ENCODE results near the gene DNASE1L3. TPM values are rescaled to one million over a fixed set of nuclear protein-coding genes. Genes with fewer than 3 reads are reported as not detected.
"Not testable (repeated sequence)": the region's sequence is repeated elsewhere in the genome, so short reads cannot be mapped to it uniquely, and the experiment has no call there.

The DNASE1L3 gene
- total RNA-seq, 2 donors from 2014 or later, result not detected

DNA sequence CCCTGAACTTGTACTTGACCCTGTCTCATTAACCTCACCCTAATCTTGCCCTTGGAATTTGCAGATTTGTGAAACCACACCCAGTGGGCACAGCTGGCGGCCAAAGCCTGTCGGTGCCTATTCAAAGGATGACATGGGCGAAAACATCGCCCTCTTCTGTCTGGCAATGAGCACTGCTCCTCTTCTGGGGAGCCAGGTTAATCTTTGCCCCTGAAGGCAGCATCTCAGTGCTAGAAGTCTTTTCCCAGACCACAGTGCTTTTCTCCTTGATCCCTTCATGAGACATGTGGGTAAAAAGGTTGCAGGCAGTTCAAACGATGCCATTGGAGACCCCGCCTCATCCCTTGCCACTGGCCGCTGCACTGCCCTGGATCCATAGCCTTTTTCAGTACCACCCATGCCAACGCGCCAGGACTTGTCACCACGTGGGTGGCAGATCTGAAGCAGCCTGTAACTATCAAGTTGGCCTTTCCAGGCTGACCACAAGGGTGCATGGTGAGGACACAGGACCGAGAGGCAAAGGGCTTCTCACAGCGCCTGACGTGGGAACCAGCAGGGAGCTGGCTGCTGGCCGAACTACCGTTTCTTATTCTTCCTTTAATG, 6.5 kb upstream of the DNASE1L3 start:
- H3K36me3 Mint-ChIP-seq (ENCODE audit: low read depth), result no peaks in the 10 kb centered on the region
- H3K9me3 Mint-ChIP-seq, result no peaks in the 10 kb centered on the region
- H3K4me1 Mint-ChIP-seq, result peaks cover 8% of the 10 kb centered on the region
- no peak overlapping the region for H3K27ac Mint-ChIP-seq
- no peak overlapping the region for H3K4me3 Mint-ChIP-seq
- no peaks in the 10 kb centered on the region for H3K27me3 Mint-ChIP-seq
- no peak for ATAC-seq (replicated peaks)

DNA sequence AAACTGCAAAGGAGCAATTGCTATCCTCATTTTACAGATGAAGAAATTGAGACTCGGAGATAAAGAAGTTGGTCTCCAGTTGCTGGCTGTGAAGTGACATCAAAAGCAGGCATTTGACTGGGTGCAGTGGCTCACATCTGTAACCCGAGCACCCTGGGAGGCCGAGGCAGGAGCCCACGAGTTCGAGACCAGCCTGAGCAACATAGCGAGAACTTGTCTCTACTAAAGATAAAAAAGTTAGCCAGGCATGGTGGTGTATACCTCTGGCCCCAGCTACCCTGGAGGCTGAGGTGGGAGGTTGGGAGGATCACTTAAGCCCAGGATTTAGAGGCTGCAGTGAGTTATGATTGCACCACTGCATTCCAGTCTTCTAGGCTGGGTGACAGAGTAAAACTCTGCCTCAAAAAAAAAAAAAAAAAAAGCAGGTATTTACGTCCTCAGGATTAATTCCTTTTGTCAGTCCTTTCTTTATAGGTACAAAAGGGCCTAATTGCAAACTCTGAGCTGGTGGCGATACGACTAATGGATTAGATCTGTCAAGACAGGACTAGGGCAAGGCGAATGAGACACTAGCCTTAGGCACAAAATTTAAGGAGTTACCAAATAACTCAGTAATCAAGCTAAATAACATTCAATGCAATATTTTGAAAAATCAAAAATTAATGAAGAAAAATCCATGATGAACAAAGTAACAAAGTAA, 5.9 kb upstream of the DNASE1L3 start:
- Mint-ChIP-seq H3K4me1 (peaks cover 8% of the 10 kb centered on the region), H3K9me3 (no peaks in the 10 kb centered on the region)
- ATAC-seq (replicated peaks), result no peak

DNA sequence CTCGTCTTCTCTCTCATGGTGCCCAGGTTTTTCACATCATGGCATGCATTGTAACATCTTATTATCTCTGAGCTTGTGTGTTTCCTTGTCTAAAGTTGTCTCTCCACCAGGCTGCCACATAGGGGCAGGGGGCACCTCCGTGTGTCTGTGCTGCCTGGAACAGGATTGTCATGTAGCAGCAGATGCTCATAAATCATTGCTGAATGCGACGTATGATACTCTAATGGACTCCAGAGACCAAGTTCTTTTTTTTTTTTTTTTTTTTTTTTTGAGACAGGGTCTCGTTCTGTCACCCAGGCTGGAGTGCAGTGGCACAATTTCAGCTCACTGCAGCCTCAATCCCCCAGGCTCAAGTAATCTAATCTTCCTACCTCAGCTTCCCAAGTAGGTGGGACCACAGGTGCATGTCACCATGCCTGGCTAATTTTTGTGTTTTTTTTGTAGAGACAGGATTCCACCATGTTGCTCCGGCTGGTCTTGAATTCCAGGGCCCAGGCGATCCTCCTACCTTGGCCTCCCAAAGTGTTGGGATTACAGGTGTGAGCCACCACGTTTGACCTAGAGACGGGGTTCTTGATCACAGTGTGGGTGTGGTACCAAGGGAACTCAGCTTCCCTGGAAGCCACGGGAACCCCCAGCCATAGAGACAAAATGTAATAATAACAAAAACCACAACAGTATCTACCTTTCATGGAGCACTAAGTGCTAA, 4.7 kb upstream of the DNASE1L3 start:
- Mint-ChIP-seq H3K9me3 (no peaks in the 10 kb centered on the region), H3K27ac (peak overlapping the region; percentile 71), H3K27me3 (peaks cover 4% of the 10 kb centered on the region), H3K4me1 (peaks cover 8% of the 10 kb centered on the region), H3K4me3 (peak overlapping the region; percentile 27), H3K36me3 (ENCODE audit: low read depth) (no peaks in the 10 kb centered on the region)
- no peak for ATAC-seq (replicated peaks)

More for the DNA sequence above, 5.9 kb upstream of the DNASE1L3 start:
- H3K4me3 Mint-ChIP-seq, result no peak overlapping the region
- no peaks in the 10 kb centered on the region for H3K36me3 Mint-ChIP-seq (ENCODE audit: low read depth)
- no peak overlapping the region for H3K27ac Mint-ChIP-seq
- H3K27me3 Mint-ChIP-seq, result no peaks in the 10 kb centered on the region

- H3K36me3 Mint-ChIP-seq (ENCODE audit: low read depth), result no peaks in the 10 kb centered on the region
- peaks cover 8% of the 10 kb centered on the region for H3K27me3 Mint-ChIP-seq
- ATAC-seq (replicated peaks), result peak; percentile 98
- H3K4me1 Mint-ChIP-seq, result peaks cover 8% of the 10 kb centered on the region
- H3K27ac Mint-ChIP-seq, result peak overlapping the region; percentile 71
- H3K9me3 Mint-ChIP-seq, result no peaks in the 10 kb centered on the region
- peak overlapping the region; percentile 27 for H3K4me3 Mint-ChIP-seq
Observed at GRCh38 chr3:58214484-58215316, 3.9 kb upstream of the DNASE1L3 start.

- Mint-ChIP-seq H3K4me1 (peaks cover 4% of the 10 kb centered on the region), H3K36me3 (ENCODE audit: low read depth) (no peaks in the 10 kb centered on the region), H3K4me3 (no peak overlapping the region), H3K27me3 (peaks cover 15% of the 10 kb centered on the region), H3K9me3 (no peaks in the 10 kb centered on the region), H3K27ac (peak overlapping the region; percentile 32)
- no peak for ATAC-seq (replicated peaks)
Observed at GRCh38 chr3:58209933-58210332, 839 bp downstream of the DNASE1L3 start.

- no peak overlapping the region for H3K4me3 Mint-ChIP-seq
- H3K36me3 Mint-ChIP-seq (ENCODE audit: low read depth), result no peaks in the 10 kb centered on the region
- no peaks in the 10 kb centered on the region for H3K9me3 Mint-ChIP-seq
- H3K27me3 Mint-ChIP-seq, result peaks cover 19% of the 10 kb centered on the region
- no peaks in the 10 kb centered on the region for H3K4me1 Mint-ChIP-seq
- no peak for ATAC-seq (replicated peaks)
- H3K27ac Mint-ChIP-seq, result peak overlapping the region; percentile 42
Observed at GRCh38 chr3:58207954-58208353, 2.8 kb downstream of the DNASE1L3 start.

DNA sequence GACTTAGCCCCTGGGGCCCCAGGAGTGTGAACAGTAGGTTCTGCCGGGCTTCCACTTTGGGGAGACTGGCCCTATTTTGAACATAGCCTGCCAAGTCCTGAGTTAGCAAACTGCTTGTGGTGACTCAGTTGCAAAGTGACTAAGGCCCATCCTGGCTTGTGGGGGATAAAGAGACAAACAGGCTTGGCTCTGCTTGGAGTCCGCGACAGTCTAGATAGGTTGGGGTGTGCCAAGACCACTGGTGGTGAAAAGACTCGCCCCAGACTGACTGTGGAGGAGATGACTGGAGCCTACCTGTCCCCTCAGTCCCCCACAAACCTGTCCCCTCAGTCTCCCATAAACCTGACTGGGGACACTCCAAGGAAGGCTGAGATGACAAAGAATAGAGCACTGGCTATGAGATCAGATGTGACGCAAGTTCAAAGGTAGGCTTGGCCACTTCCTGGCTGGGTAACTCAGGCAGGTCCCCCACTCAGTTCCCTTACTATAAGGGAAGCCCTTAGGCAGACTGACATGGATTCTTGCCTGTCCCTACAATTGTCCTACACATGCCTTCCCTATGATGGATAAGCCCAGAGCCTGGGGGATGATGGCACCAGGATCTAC, 4.3 kb downstream of the DNASE1L3 start:
- no peaks in the 10 kb centered on the region for H3K4me1 Mint-ChIP-seq
- no peaks in the 10 kb centered on the region for H3K36me3 Mint-ChIP-seq (ENCODE audit: low read depth)
- H3K4me3 Mint-ChIP-seq, result no peak overlapping the region
- peak overlapping the region; percentile 43 for H3K27ac Mint-ChIP-seq
- H3K27me3 Mint-ChIP-seq, result peaks cover 22% of the 10 kb centered on the region
- H3K9me3 Mint-ChIP-seq, result no peaks in the 10 kb centered on the region
- peak; percentile 98 for ATAC-seq (replicated peaks)

DNA sequence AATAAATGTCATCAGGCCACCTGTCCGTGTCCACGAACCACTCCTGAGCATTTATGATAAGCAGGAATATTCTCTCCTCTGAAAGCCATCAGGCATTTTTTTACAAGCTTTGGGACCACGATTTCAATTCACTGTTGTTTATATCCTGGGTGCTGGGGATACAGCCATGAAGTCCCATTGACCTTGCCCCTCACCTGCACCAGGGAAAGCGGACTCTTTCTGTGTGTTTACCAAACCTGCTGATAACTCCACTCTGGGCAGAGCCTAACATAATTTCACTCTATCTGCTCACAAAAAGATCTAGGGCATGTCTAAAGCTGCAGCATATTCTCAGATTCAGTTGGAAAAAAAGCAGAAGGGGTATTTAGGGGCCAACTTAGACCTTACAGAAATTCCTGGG, 4.8 kb downstream of the DNASE1L3 start:
- Mint-ChIP-seq H3K27ac (peak overlapping the region; percentile 43), H3K4me1 (no peaks in the 10 kb centered on the region), H3K27me3 (peaks cover 23% of the 10 kb centered on the region), H3K36me3 (ENCODE audit: low read depth) (no peaks in the 10 kb centered on the region), H3K9me3 (no peaks in the 10 kb centered on the region), H3K4me3 (no peak overlapping the region)
- ATAC-seq (replicated peaks), result no peak

GRCh38 chr3:58204720-58205119, 6.1 kb downstream of the DNASE1L3 start:
- no peak for ATAC-seq (replicated peaks)
- Mint-ChIP-seq H3K27ac (no peak overlapping the region), H3K4me1 (no peaks in the 10 kb centered on the region), H3K36me3 (ENCODE audit: low read depth) (no peaks in the 10 kb centered on the region), H3K4me3 (no peak overlapping the region), H3K9me3 (no peaks in the 10 kb centered on the region), H3K27me3 (peaks cover 20% of the 10 kb centered on the region)

DNA sequence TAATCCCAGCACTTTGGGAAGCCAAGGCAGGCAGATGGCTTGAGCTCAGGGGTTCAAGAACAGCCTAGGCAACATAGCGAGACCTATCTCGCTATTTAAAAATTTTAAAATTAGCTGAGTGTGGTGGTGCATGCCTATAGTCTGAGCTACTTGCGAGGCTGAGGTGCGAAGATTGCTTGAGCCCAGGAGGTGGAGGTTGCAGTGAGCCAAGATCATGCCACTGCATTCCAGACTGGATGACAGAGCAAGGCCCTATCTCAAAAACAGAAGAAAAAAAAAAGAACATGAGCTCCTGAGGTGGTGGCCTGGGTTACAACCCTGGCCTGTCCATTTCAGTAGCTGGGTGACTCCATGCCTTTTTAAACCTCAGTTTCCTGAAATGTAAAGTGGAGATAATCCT, 7.2 kb downstream of the DNASE1L3 start:
- Mint-ChIP-seq H3K9me3 (no peaks in the 10 kb centered on the region), H3K27ac (no peak overlapping the region), H3K4me1 (no peaks in the 10 kb centered on the region), H3K27me3 (peaks cover 21% of the 10 kb centered on the region), H3K4me3 (no peak overlapping the region), H3K36me3 (ENCODE audit: low read depth) (no peaks in the 10 kb centered on the region)
- ATAC-seq (replicated peaks), result no peak

- H3K4me1 Mint-ChIP-seq, result no peaks in the 10 kb centered on the region
- no peak overlapping the region for H3K4me3 Mint-ChIP-seq
- peaks cover 25% of the 10 kb centered on the region for H3K27me3 Mint-ChIP-seq
- H3K27ac Mint-ChIP-seq, result no peak overlapping the region
- no peak for ATAC-seq (replicated peaks)
- no peaks in the 10 kb centered on the region for H3K36me3 Mint-ChIP-seq (ENCODE audit: low read depth)
- H3K9me3 Mint-ChIP-seq, result no peaks in the 10 kb centered on the region
Observed at GRCh38 chr3:58202917-58203360, 7.8 kb downstream of the DNASE1L3 start.

DNA sequence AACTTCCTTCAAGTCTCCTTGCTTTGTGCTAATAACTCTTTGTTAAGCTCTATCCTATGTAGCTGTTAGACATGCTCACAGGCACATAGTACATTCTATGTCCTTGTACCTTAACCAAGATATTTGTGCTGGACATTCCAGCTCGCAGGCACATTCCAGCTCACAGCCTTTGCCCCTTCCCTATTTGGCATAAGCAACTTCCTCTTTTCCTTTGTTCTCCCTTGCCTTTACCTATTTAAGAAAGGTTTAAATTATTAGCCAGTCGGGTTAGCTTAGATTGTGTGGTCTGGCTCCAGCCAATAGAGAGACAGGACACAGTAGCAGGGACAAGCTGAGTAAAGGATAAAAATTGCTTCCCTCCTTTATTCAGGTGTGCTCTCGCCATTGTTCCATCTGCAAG, 9.3 kb downstream of the DNASE1L3 start:
- H3K27me3 Mint-ChIP-seq, result peaks cover 20% of the 10 kb centered on the region
- not testable (repeated sequence) for H3K4me3 Mint-ChIP-seq; H3K9me3 Mint-ChIP-seq; H3K36me3 Mint-ChIP-seq (ENCODE audit: low read depth); ATAC-seq (replicated peaks); H3K27ac Mint-ChIP-seq; H3K4me1 Mint-ChIP-seq

GRCh38 chr3:58200846-58201355, 9.9 kb downstream of the DNASE1L3 start:
- H3K36me3 Mint-ChIP-seq (ENCODE audit: low read depth), result no peaks in the 10 kb centered on the region
- no peak for ATAC-seq (replicated peaks)
- peaks cover 20% of the 10 kb centered on the region for H3K27me3 Mint-ChIP-seq
- no peak overlapping the region for H3K27ac Mint-ChIP-seq
- no peaks in the 10 kb centered on the region for H3K4me1 Mint-ChIP-seq
- H3K9me3 Mint-ChIP-seq, result no peaks in the 10 kb centered on the region
- no peak overlapping the region for H3K4me3 Mint-ChIP-seq

All from activated T-helper 17 cell treated with anti-CD3 and anti-CD28 coated beads, Interleukin-2, amount 50 U/mL, for 72 hours (primary cell).